Measurements from ENCODE around the gene KRT79.

The KRT79 gene

GRCh38 chr12:52776435-52776834, 57.7 kb downstream of the KRT79 start:
- H3K9me2 ChIP-seq (ENCODE audit: low read depth, low read length), result no peaks in the 10 kb centered on the region
- H3K27ac ChIP-seq (ENCODE audit: low read depth, low read length, poor library complexity, severe bottlenecking), result no peak overlapping the region
- TF ChIP-seq, protein P1, sequence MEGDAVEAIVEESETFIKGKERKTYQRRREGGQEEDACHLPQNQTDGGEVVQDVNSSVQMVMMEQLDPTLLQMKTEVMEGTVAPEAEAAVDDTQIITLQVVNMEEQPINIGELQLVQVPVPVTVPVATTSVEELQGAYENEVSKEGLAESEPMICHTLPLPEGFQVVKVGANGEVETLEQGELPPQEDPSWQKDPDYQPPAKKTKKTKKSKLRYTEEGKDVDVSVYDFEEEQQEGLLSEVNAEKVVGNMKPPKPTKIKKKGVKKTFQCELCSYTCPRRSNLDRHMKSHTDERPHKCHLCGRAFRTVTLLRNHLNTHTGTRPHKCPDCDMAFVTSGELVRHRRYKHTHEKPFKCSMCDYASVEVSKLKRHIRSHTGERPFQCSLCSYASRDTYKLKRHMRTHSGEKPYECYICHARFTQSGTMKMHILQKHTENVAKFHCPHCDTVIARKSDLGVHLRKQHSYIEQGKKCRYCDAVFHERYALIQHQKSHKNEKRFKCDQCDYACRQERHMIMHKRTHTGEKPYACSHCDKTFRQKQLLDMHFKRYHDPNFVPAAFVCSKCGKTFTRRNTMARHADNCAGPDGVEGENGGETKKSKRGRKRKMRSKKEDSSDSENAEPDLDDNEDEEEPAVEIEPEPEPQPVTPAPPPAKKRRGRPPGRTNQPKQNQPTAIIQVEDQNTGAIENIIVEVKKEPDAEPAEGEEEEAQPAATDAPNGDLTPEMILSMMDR (IDR thresholded peaks at IDR 0.05; ENCODE audit: low read length), result no peak
- TF ChIP-seq EZH2 (IDR thresholded peaks at IDR 0.05; ENCODE audit: borderline replicate concordance, low read length), result no peak
- H3K79me2 ChIP-seq (ENCODE audit: insufficient read depth, low read length), result no peaks in the 10 kb centered on the region
- no peaks in the 10 kb centered on the region for H3K9me3 ChIP-seq (ENCODE audit: low read length)
- no peak overlapping the region for H3K4me3 ChIP-seq (ENCODE audit: low read depth, low read length, poor library complexity, severe bottlenecking)
- no peaks in the 10 kb centered on the region for H3F3A ChIP-seq (ENCODE audit: insufficient read depth, low read length)
- no peaks in the 10 kb centered on the region for H3K36me3 ChIP-seq (ENCODE audit: insufficient read depth, low read length)
- H3K4me2 ChIP-seq (ENCODE audit: low read length), result no peak overlapping the region
- H4K20me1 ChIP-seq (ENCODE audit: insufficient read depth, low read length), result no peaks in the 10 kb centered on the region
- no peaks in the 10 kb centered on the region for H3K4me1 ChIP-seq (ENCODE audit: insufficient read depth, low read length, severe bottlenecking)
- H3K27me3 ChIP-seq (ENCODE audit: insufficient read depth, low read length), result peaks cover 3% of the 10 kb centered on the region; the same call in 1 of the 2 replicates
- no peak overlapping the region for H3K9ac ChIP-seq (ENCODE audit: low read length)
- H2AFZ ChIP-seq (ENCODE audit: low read length), result no peak overlapping the region

- H3K9me2 ChIP-seq (ENCODE audit: low read depth, low read length), result no peaks in the 10 kb centered on the region
- no peak for TF ChIP-seq EZH2 (IDR thresholded peaks at IDR 0.05; ENCODE audit: borderline replicate concordance, low read length)
- H2AFZ ChIP-seq (ENCODE audit: low read length), result no peak overlapping the region
- H3K9me3 ChIP-seq (ENCODE audit: low read length), result no peaks in the 10 kb centered on the region
- H3K36me3 ChIP-seq (ENCODE audit: insufficient read depth, low read length), result no peaks in the 10 kb centered on the region
- H4K20me1 ChIP-seq (ENCODE audit: insufficient read depth, low read length), result no peaks in the 10 kb centered on the region
- no peak overlapping the region for H3K4me3 ChIP-seq (ENCODE audit: low read depth, low read length, poor library complexity, severe bottlenecking)
- H3K4me1 ChIP-seq (ENCODE audit: insufficient read depth, low read length, severe bottlenecking), result no peaks in the 10 kb centered on the region
- no peak overlapping the region for H3K9ac ChIP-seq (ENCODE audit: low read length)
- no peak overlapping the region for H3K27ac ChIP-seq (ENCODE audit: low read depth, low read length, poor library complexity, severe bottlenecking)
- H3K27me3 ChIP-seq (ENCODE audit: insufficient read depth, low read length), result peaks cover 3% of the 10 kb centered on the region; the same call in 1 of the 2 replicates
- no peaks in the 10 kb centered on the region for H3F3A ChIP-seq (ENCODE audit: insufficient read depth, low read length)
- H3K4me2 ChIP-seq (ENCODE audit: low read length), result no peak overlapping the region
- no peaks in the 10 kb centered on the region for H3K79me2 ChIP-seq (ENCODE audit: insufficient read depth, low read length)
Observed at GRCh38 chr12:52774629-52775250, 59.4 kb downstream of the KRT79 start.

DNA sequence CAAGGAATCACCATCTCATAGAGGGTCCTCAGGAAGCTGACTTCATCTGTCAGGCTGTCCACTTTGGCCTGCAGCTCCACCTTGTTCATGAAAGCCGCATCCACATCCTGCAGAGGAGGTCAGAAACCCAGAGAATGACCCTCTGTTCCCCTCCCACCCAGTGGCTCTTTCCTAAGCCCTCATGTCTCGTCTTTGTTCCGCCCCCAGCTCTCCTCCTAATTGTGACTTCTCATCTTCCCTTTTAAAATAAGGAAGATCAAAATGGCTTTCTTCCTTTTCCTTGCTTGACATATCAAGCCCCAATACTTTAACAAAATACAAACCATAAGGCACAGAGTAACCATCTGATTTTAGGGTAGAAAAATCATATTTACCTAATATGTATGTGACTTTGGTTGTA, 61.3 kb downstream of the KRT79 start:
- no peak overlapping the region for H3K4me3 ChIP-seq (ENCODE audit: low read depth, low read length, poor library complexity, severe bottlenecking)
- H3K9me2 ChIP-seq (ENCODE audit: low read depth, low read length), result no peaks in the 10 kb centered on the region
- no peaks in the 10 kb centered on the region for H3K9me3 ChIP-seq (ENCODE audit: low read length)
- no peak overlapping the region for H3K4me2 ChIP-seq (ENCODE audit: low read length)
- H4K20me1 ChIP-seq (ENCODE audit: insufficient read depth, low read length), result no peaks in the 10 kb centered on the region
- no peak overlapping the region for H2AFZ ChIP-seq (ENCODE audit: low read length)
- no peaks in the 10 kb centered on the region for H3K36me3 ChIP-seq (ENCODE audit: insufficient read depth, low read length)
- no peak overlapping the region for H3K27ac ChIP-seq (ENCODE audit: low read depth, low read length, poor library complexity, severe bottlenecking)
- no peak for TF ChIP-seq EZH2 (IDR thresholded peaks at IDR 0.05; ENCODE audit: borderline replicate concordance, low read length)
- TF ChIP-seq, protein P1 (IDR thresholded peaks at IDR 0.05; ENCODE audit: low read length), result no peak
- no peaks in the 10 kb centered on the region for H3K79me2 ChIP-seq (ENCODE audit: insufficient read depth, low read length)
- peaks cover 3% of the 10 kb centered on the region; the same call in 1 of the 2 replicates for H3K27me3 ChIP-seq (ENCODE audit: insufficient read depth, low read length)
- H3K4me1 ChIP-seq (ENCODE audit: insufficient read depth, low read length, severe bottlenecking), result no peaks in the 10 kb centered on the region
- no peaks in the 10 kb centered on the region for H3F3A ChIP-seq (ENCODE audit: insufficient read depth, low read length)
- no peak overlapping the region for H3K9ac ChIP-seq (ENCODE audit: low read length)

DNA sequence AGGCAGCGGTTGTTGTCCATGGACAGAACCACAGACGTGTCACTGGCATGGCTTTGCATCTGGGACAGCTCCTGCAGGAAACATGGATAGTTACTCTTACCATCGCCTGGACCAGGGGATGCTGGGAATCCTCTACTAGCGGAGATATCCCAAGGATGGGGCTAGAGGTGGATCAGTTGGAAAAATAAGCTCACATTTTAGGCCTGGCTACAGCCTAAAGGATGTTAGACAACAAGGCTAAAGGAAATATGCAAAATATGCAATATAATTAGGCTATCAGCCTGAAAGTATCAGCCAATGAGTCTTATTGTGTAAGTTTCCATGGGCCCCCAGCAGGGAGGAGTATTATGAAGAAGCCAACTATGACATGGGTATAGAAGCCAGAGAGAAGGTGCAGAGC, 61.9 kb downstream of the KRT79 start:
- Histone ChIP-seq H3K9me2 (ENCODE audit: low read depth, low read length) (no peaks in the 10 kb centered on the region), H3K4me1 (ENCODE audit: insufficient read depth, low read length, severe bottlenecking) (no peaks in the 10 kb centered on the region), H3K27ac (ENCODE audit: low read depth, low read length, poor library complexity, severe bottlenecking) (no peak overlapping the region), H2AFZ (ENCODE audit: low read length) (no peak overlapping the region), H3K9me3 (ENCODE audit: low read length) (no peaks in the 10 kb centered on the region), H4K20me1 (ENCODE audit: insufficient read depth, low read length) (no peaks in the 10 kb centered on the region), H3K27me3 (ENCODE audit: insufficient read depth, low read length) (no peaks in the 10 kb centered on the region; the same call in 1 of the 2 replicates), H3F3A (ENCODE audit: insufficient read depth, low read length) (no peaks in the 10 kb centered on the region), H3K4me3 (ENCODE audit: low read depth, low read length, poor library complexity, severe bottlenecking) (no peak overlapping the region), H3K4me2 (ENCODE audit: low read length) (no peak overlapping the region), H3K36me3 (ENCODE audit: insufficient read depth, low read length) (no peaks in the 10 kb centered on the region), H3K79me2 (ENCODE audit: insufficient read depth, low read length) (no peaks in the 10 kb centered on the region), H3K9ac (ENCODE audit: low read length) (no peak overlapping the region)
- TF ChIP-seq, protein P1 (IDR thresholded peaks at IDR 0.05; ENCODE audit: low read length), result no peak
- TF ChIP-seq EZH2 (IDR thresholded peaks at IDR 0.05; ENCODE audit: borderline replicate concordance, low read length), result no peak

All from OCI-LY1 (cell line).